ENCODE results near the gene FKBP2. TPM values are rescaled to one million over a fixed set of nuclear protein-coding genes. Genes with fewer than 3 reads are reported as not detected.

The FKBP2 gene
- total and polyA plus RNA-seq, 2 experiments from 2014 or later = 40.7 to 188 TPM

DNA sequence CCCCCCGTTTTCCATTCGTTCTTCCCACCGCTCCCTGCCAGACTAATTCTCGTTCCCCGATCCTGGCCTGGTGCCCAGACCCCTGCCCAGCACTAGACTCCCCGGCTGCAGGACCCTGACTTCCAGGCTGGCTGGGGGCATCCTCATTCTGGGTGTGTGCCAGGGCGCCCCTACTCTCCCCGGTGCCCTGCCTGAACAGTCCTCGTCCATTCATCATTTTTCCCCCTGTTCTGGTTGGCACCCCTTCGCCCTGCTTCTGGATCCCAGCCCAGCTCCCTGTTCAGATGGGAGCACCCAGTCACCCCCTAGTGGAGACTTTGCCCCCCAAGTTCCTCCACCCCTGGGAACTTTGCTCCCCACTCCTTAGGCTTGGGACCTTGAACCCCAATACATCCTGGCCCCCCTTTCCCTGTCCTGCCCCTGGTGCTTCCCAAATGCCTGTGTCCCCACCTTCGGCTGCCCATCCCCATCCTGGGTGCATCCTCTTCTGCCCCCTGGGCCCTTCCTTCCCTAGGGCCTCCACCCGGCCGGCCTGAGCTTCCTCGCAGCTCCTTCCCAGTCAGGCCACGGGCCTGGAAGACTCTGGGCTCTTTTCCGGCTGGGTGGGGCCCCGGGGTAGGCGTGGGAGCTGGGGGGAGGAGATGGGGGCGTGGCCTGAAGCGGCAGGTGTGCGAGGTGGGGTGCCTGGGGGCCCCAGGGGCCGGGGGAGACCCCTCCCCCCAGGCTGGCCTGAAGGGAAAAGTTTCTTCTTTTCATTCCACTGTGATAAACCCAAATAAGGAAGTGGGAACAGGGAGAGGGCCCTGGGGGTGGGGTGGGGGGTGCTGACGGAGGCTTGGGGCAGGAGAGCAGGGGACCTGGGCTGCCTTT lies 11.3 kb downstream of the FKBP2 start:
- in situ Hi-C loops (cut with MboI) = no loop called here
- TF ChIP-seq EZH2 (IDR thresholded peaks at IDR 0.05; ENCODE audit: insufficient read depth, poor library complexity, severe bottlenecking) (no peak), EZH2phosphoT487 (IDR thresholded peaks at IDR 0.05; ENCODE audit: insufficient read depth, low read depth) (no peak)
- H4K20me1 ChIP-seq (ENCODE audit: insufficient read depth) = no peaks in the 10 kb centered on the region

DNA sequence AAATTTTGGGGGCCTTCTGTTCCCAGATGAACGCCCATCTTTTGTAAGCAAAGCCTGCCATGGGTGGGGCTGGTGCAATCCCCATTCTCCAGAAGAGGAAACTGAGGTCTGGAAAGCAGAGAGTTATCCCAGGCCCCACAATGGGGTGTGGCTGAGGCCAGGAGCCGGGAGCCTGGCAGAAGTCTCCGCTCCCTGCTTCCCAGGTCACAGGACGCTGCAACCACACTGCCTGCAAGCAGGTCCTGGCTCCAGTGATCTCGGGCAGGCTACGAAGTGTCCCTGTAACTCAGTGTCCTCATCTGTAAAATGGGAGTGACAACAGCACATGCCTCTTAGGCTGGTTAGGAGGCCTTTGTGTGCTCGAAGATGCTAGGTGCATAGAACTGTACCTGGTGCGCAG lies 12.1 kb downstream of the FKBP2 start:
- peak overlapping the region; percentile 87; the same call in 1 of the 2 replicates for H3K9ac ChIP-seq
- H3K4me3 ChIP-seq = peak overlapping the region; percentile 91; the same call in 1 of the 2 replicates
- H3K4me1 ChIP-seq (ENCODE audit: insufficient read depth) = peaks cover 11% of the 10 kb centered on the region; the same call in 1 of the 2 replicates
- no peaks in the 10 kb centered on the region for H3K9me2 ChIP-seq (ENCODE audit: insufficient read depth)
- no peak overlapping the region for H2AFZ ChIP-seq
- H4K20me1 ChIP-seq (ENCODE audit: insufficient read depth) = no peaks in the 10 kb centered on the region
- H3K9me3 ChIP-seq (ENCODE audit: low read depth) = no peaks in the 10 kb centered on the region
- H3F3A ChIP-seq (ENCODE audit: insufficient read depth) = peaks cover 2% of the 10 kb centered on the region; the same call in 1 of the 2 replicates
- no peaks in the 10 kb centered on the region for H3K27me3 ChIP-seq (replicated peaks; ENCODE audit: insufficient read depth)
- no peaks in the 10 kb centered on the region; the same call in 1 of the 2 replicates for H3K36me3 ChIP-seq (ENCODE audit: low read depth)
- no peak for TF ChIP-seq EZH2 (IDR thresholded peaks at IDR 0.05; ENCODE audit: insufficient read depth, poor library complexity, severe bottlenecking)
- TF ChIP-seq EZH2phosphoT487 (IDR thresholded peaks at IDR 0.05; ENCODE audit: insufficient read depth, low read depth) = no peak
- WGBS, 2 experiments (ENCODE audit: low coverage in 1 of 2, low lambda C conversion rate in 2 of 2, missing lambda C conversion rate in 2 of 2) = 70 to 71% methylated on average over 8 of the region's 8 CpGs
- H3K27ac ChIP-seq = no peak overlapping the region
- in situ Hi-C loops (cut with MboI) = no loop called here
- no peak for DNase-seq
- peak overlapping the region; percentile 99 for H3K4me2 ChIP-seq (ENCODE audit: unreplicated experiment)
- peaks cover 29% of the 10 kb centered on the region for H3K79me2 ChIP-seq (ENCODE audit: insufficient read depth)

More for the DNA sequence above, 11.3 kb downstream of the FKBP2 start:
- peak; percentile 81 for DNase-seq
- H3F3A ChIP-seq (ENCODE audit: insufficient read depth) = peaks cover 5% of the 10 kb centered on the region; the same call in 1 of the 2 replicates
- H3K27ac ChIP-seq = peak overlapping the region; percentile 39
- H3K4me2 ChIP-seq (ENCODE audit: unreplicated experiment) = peak overlapping the region; percentile 99
- H3K4me1 ChIP-seq (ENCODE audit: insufficient read depth) = peaks cover 11% of the 10 kb centered on the region; the same call in 1 of the 2 replicates
- H3K9me2 ChIP-seq (ENCODE audit: insufficient read depth) = no peaks in the 10 kb centered on the region
- H3K9ac ChIP-seq = peak overlapping the region; percentile 87
- peaks cover 29% of the 10 kb centered on the region for H3K79me2 ChIP-seq (ENCODE audit: insufficient read depth)
- no peaks in the 10 kb centered on the region for H3K9me3 ChIP-seq (ENCODE audit: low read depth)
- H2AFZ ChIP-seq = peak overlapping the region; percentile 81
- no peaks in the 10 kb centered on the region; the same call in 1 of the 2 replicates for H3K36me3 ChIP-seq (ENCODE audit: low read depth)
- H3K4me3 ChIP-seq = peak overlapping the region; percentile 91
- H3K27me3 ChIP-seq (replicated peaks; ENCODE audit: insufficient read depth) = no peaks in the 10 kb centered on the region
- WGBS, 2 experiments (ENCODE audit: low coverage in 1 of 2, low lambda C conversion rate in 2 of 2, missing lambda C conversion rate in 2 of 2) = 3% methylated on average over 14 to 23 of the region's 23 CpGs

DNA sequence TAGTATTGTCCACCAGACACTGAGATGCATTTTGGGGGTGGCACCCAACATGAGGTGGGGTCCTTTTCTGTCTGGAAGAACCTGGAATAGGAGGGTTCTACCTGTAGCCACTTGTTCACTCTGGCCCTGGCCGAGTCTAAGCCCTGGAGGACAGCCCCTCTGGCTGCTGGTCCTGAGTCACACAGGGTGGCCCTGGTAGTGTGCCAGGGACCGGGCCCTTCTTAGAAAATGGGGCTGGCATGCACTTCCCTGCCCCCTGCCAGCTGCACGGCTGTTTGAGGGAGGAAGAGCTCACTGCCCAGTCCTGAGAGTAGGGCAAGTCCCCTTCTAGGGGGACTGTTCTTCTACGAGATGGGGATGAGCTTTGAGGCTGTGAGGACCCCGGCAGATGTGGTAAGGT lies 12.6 kb downstream of the FKBP2 start:
- H3F3A ChIP-seq (ENCODE audit: insufficient read depth) = no peaks in the 10 kb centered on the region

DNA sequence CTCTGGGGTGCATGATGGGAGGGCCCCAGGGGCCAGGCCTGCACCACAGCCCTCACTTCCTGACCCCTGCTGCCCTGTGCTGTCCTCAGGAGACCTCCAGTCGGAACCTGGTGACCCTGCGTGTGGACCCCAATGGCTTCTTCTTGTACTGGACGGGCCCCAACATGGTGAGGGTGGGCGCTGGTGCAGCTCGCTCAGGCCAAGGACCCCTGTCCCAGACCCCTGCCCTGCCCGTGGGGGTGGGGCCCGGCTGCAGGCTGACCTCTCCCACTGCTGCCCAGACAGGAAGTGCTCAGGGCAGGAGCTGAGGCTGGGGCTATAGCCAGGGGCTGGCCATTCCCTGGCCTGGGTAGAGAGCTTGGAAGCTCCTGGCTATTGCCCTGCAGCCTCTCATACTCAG lies 13.4 kb downstream of the FKBP2 start:
- H3K79me2 ChIP-seq (ENCODE audit: insufficient read depth) = peaks cover 29% of the 10 kb centered on the region
- no peaks in the 10 kb centered on the region; the same call in 1 of the 2 replicates for H3K36me3 ChIP-seq (ENCODE audit: low read depth)
- no peak for DNase-seq

More for the DNA sequence above, 12.6 kb downstream of the FKBP2 start:
- no peaks in the 10 kb centered on the region for H4K20me1 ChIP-seq (ENCODE audit: insufficient read depth)
- H3K27ac ChIP-seq = no peak overlapping the region
- TF ChIP-seq EZH2 (IDR thresholded peaks at IDR 0.05; ENCODE audit: insufficient read depth, poor library complexity, severe bottlenecking) (no peak), EZH2phosphoT487 (IDR thresholded peaks at IDR 0.05; ENCODE audit: insufficient read depth, low read depth) (no peak)
- no peaks in the 10 kb centered on the region for H3K27me3 ChIP-seq (replicated peaks; ENCODE audit: insufficient read depth)
- WGBS, 2 experiments (ENCODE audit: low coverage in 1 of 2, low lambda C conversion rate in 2 of 2, missing lambda C conversion rate in 2 of 2) = 32 to 42% methylated on average over 5 of the region's 5 CpGs
- no peaks in the 10 kb centered on the region for H3K9me2 ChIP-seq (ENCODE audit: insufficient read depth)
- DNase-seq = peak; percentile 46
- H3K4me1 ChIP-seq (ENCODE audit: insufficient read depth) = peaks cover 11% of the 10 kb centered on the region; the same call in 1 of the 2 replicates
- no peak overlapping the region for H3K9ac ChIP-seq
- H3K79me2 ChIP-seq (ENCODE audit: insufficient read depth) = peaks cover 29% of the 10 kb centered on the region
- no peak overlapping the region for H3K4me2 ChIP-seq (ENCODE audit: unreplicated experiment)
- no peak overlapping the region for H3K4me3 ChIP-seq
- in situ Hi-C loops (cut with MboI) = no loop called here
- no peaks in the 10 kb centered on the region for H3K9me3 ChIP-seq (ENCODE audit: low read depth)
- H3K36me3 ChIP-seq (ENCODE audit: low read depth) = no peaks in the 10 kb centered on the region; the same call in 1 of the 2 replicates
- H2AFZ ChIP-seq = no peak overlapping the region

More for the DNA sequence above, 13.4 kb downstream of the FKBP2 start:
- H3K4me3 ChIP-seq = no peak overlapping the region
- H4K20me1 ChIP-seq (ENCODE audit: insufficient read depth) = no peaks in the 10 kb centered on the region
- no peaks in the 10 kb centered on the region for H3K9me2 ChIP-seq (ENCODE audit: insufficient read depth)
- H3K9ac ChIP-seq = no peak overlapping the region
- H3K4me2 ChIP-seq (ENCODE audit: unreplicated experiment) = no peak overlapping the region
- no peaks in the 10 kb centered on the region for H3K9me3 ChIP-seq (ENCODE audit: low read depth)
- H3K4me1 ChIP-seq (ENCODE audit: insufficient read depth) = peaks cover 11% of the 10 kb centered on the region; the same call in 1 of the 2 replicates
- no peak overlapping the region for H3K27ac ChIP-seq
- in situ Hi-C loops (cut with MboI) = no loop called here
- H2AFZ ChIP-seq = no peak overlapping the region
- WGBS, 2 experiments (ENCODE audit: low coverage in 1 of 2, low lambda C conversion rate in 2 of 2, missing lambda C conversion rate in 2 of 2) = 94 to 95% methylated on average over 6 to 7 of the region's 7 CpGs
- no peaks in the 10 kb centered on the region for H3K27me3 ChIP-seq (replicated peaks; ENCODE audit: insufficient read depth)
- H3F3A ChIP-seq (ENCODE audit: insufficient read depth) = no peaks in the 10 kb centered on the region
- TF ChIP-seq EZH2phosphoT487 (IDR thresholded peaks at IDR 0.05; ENCODE audit: insufficient read depth, low read depth) (no peak), EZH2 (IDR thresholded peaks at IDR 0.05; ENCODE audit: insufficient read depth, poor library complexity, severe bottlenecking) (no peak)
